HepG2 (cell line): Measurements from ENCODE around the gene CPVL. TPM values are rescaled to one million over a fixed set of nuclear protein-coding genes. Genes with fewer than 3 reads are reported as not detected.
A peak's percentile ranks its signal among the peaks of the same experiment; 100 is the strongest.

Source experiments
- ARNT2 ChIP-seq: sonication (generic); formaldehyde crosslinking; IDR thresholded peaks from 2 replicates; pipeline ENCODE4 v1.8.0; 2022; ENCODE audit warnings: mild to moderate bottlenecking, low read depth, missing genetic modification reagents, moderate library complexity
- ATF6 ChIP-seq: sonication (generic); formaldehyde crosslinking; conservative IDR thresholded peaks from 2 replicates; pipeline ENCODE4 v1.4.0; 2020; ENCODE audit warnings: missing genetic modification reagents
- CERS6 ChIP-seq: sonication (generic); formaldehyde crosslinking; IDR thresholded peaks from 2 replicates; pipeline ENCODE4 v1.5.0; 2020; ENCODE audit warnings: missing genetic modification reagents
- ELF1 ChIP-seq: sonication (generic); formaldehyde crosslinking; IDR thresholded peaks from 2 replicates; pipeline ENCODE4 v1.4.0; 2020; ENCODE audit warnings: missing genetic modification reagents
- HOXA9 ChIP-seq: sonication (generic); formaldehyde crosslinking; IDR thresholded peaks from 2 replicates; pipeline ENCODE4 v1.8.1; 2022; ENCODE audit warnings: missing genetic modification reagents, mild to moderate bottlenecking, moderate library complexity, borderline replicate concordance
- MATR3 ChIP-seq: sonication (generic); formaldehyde crosslinking; IDR thresholded peaks from 2 replicates; pipeline ENCODE4 v1.4.0; 2020; ENCODE audit warnings: missing genetic modification reagents
- RBM22 ChIP-seq: fragments of 200-400 bp; formaldehyde crosslinking; optimal IDR thresholded peaks from 2 replicates; pipeline ENCODE3; 2017; ENCODE audit warnings: mild to moderate bottlenecking, low read length, moderate library complexity
- SRF ChIP-seq: IDR thresholded peaks from 2 replicates; pipeline ENCODE4 v1.6.1; 2011; ENCODE audit warnings: mild to moderate bottlenecking, low read depth, low read length, moderate library complexity
- STAT6 ChIP-seq: sonication (generic); formaldehyde crosslinking; IDR thresholded peaks from 2 replicates; pipeline ENCODE4 v1.4.0; 2020; ENCODE audit warnings: missing genetic modification reagents, mild to moderate bottlenecking, borderline replicate concordance
- THYN1 ChIP-seq: sonication (generic); formaldehyde crosslinking; IDR thresholded peaks from 2 replicates; pipeline ENCODE4 v1.8.1; 2023; ENCODE audit warnings: low read depth, mild to moderate bottlenecking, moderate library complexity, missing genetic modification reagents, borderline replicate concordance
- ZBTB25 ChIP-seq: IDR thresholded peaks from 2 replicates; pipeline ENCODE4 v1.6.1; 2018; ENCODE audit warnings: missing genetic modification reagents
- ZBTB44 ChIP-seq: sonication (generic); formaldehyde crosslinking; IDR thresholded peaks from 2 replicates; pipeline ENCODE4 v1.4.0; 2020; ENCODE audit warnings: missing genetic modification reagents
- ZFY ChIP-seq: sonication (generic); formaldehyde crosslinking; IDR thresholded peaks from 2 replicates; pipeline ENCODE4 v1.4.0; 2020; ENCODE audit warnings: missing genetic modification reagents
- ZNF264 ChIP-seq: sonication (generic); formaldehyde crosslinking; IDR thresholded peaks from 2 replicates; pipeline ENCODE4 v1.4.0; 2020; ENCODE audit warnings: missing genetic modification reagents
- ZNF460 ChIP-seq: sonication (generic); formaldehyde crosslinking; IDR thresholded peaks from 2 replicates; pipeline ENCODE4 v1.5.1; 2020; ENCODE audit warnings: missing genetic modification reagents, mild to moderate bottlenecking, borderline replicate concordance
- ZNF484 ChIP-seq: sonication (generic); formaldehyde crosslinking; IDR thresholded peaks from 2 replicates; pipeline ENCODE4 v1.5.1; 2020; ENCODE audit warnings: mild to moderate bottlenecking, low read depth, missing genetic modification reagents, borderline replicate concordance
- ZNF720 ChIP-seq: sonication (generic); formaldehyde crosslinking; IDR thresholded peaks from 2 replicates; pipeline ENCODE4 v1.4.0; 2020; ENCODE audit warnings: missing genetic modification reagents
- ZNF891 ChIP-seq: sonication (generic); formaldehyde crosslinking; IDR thresholded peaks from 2 replicates; pipeline ENCODE4 v1.5.0; 2020; ENCODE audit warnings: mild to moderate bottlenecking, missing genetic modification reagents
- polyA plus RNA-seq, 8 experiments: library from polyadenylated mRNA; depleted of rRNA in 3 of 8; stranded (reverse) in 7 of 8; unstranded in 1 of 8; fragments of >200 nt; fragmentation: Illumina TruSeq in 4 of 8; extraction: Trizol in 4 of 8; gene quantifications; 2 replicates each; pipeline versions ENCODE4 v1.2.1 to v1.2.3, GENCODE V29; 2011 to 2016; ENCODE audit warnings: low read depth in 4 of 8, missing spikeins in 1 of 8, mixed read lengths in 1 of 8; ENCODE audit not compliant: insufficient read depth in 1 of 8
- total RNA-seq, 5 experiments: library from RNA; depleted of rRNA; stranded (reverse); fragments of >200 nt; fragmentation: Illumina TruSeq; extraction: Trizol; gene quantifications; 2 replicates each; pipeline ENCODE4 v1.2.3, GENCODE V29; 2016; ENCODE audit warnings: low read depth in 1 of 5

CPVL gene
- total and polyA plus RNA-seq, 2 of the 13 experiments (the other 11 are each of a cell fraction or from before 2014, with no cell fraction given) = 59.2 to 294 TPM

- TF ChIP-seq ZBTB44 (CRISPR knock-in tag) (no peak), ZNF484 (CRISPR knock-in tag) (no peak), RBM22 (no peak), ZNF264 (CRISPR knock-in tag) (no peak), ELF1 (CRISPR knock-in tag) (no peak), ZNF720 (CRISPR knock-in tag) (no peak), THYN1 (CRISPR knock-in tag) (no peak), MATR3 (CRISPR knock-in tag) (no peak), ARNT2 (no peak), ZFY (no peak; the same call in 1 of the 2 replicates), HOXA9 (CRISPR knock-in tag) (no peak), ZNF891 (no peak), CERS6 (CRISPR knock-in tag) (no peak), SRF (no peak), ZNF460 (CRISPR knock-in tag) (no peak; the same call in 1 of the 2 replicates), STAT6 (CRISPR knock-in tag) (peak; percentile 78; the same call in 1 of the 2 replicates), ATF6 (CRISPR knock-in tag) (no peak), ZBTB25 (peak; percentile 82)
Measured at GRCh38 chr7:29099896-29100847, 46.2 kb downstream of the CPVL start (continued).
